HEK293T (cell line): ENCODE data around the gene MMS22L.

Experiments used
- CTCF ChIA-PET: fragments of 350-600 bp; formaldehyde crosslinking; extraction: SDS; loops from one replicate; lab custom pipeline; 2021; ENCODE audit warnings: antibody characterized with exemption, inconsistent platforms; lab: Yijun Ruan, JAX
- POLR2A ChIA-PET: fragments of 350-600 bp; formaldehyde crosslinking; extraction: SDS; loops from one replicate; lab custom pipeline; 2020; ENCODE audit warnings: antibody characterized with exemption, inconsistent platforms; lab: Yijun Ruan, JAX
- DNase-seq: peaks from one replicate; pipeline ENCODE4 v3.0.0; 2012; ENCODE audit warnings: mixed read lengths; ENCODE audit errors: extremely low spot score
- ARNT ChIP-seq: fragments of 450-650 bp; IDR thresholded peaks from 2 replicates; pipeline ENCODE4 v1.6.1; 2017; ENCODE audit warnings: mild to moderate bottlenecking
- BHLHE40 ChIP-seq: fragments of 450-650 bp; IDR thresholded peaks from 2 replicates; pipeline ENCODE4 v1.6.1; 2016; ENCODE audit warnings: mild to moderate bottlenecking, moderate library complexity, borderline replicate concordance
- CTBP1 ChIP-seq: fragments of 450-650 bp; IDR thresholded peaks from 2 replicates; pipeline ENCODE4 v1.6.1; 2016; ENCODE audit warnings: borderline replicate concordance
- ELF4 ChIP-seq: fragments of 450-650 bp; IDR thresholded peaks from 2 replicates; pipeline ENCODE4 v1.6.1; 2017; ENCODE audit warnings: antibody characterized with exemption
- FOXA1 ChIP-seq: fragments of 450-650 bp; IDR thresholded peaks from 2 replicates; pipeline ENCODE4 v1.6.1; 2016; ENCODE audit warnings: mild to moderate bottlenecking
- FOXK2 ChIP-seq: fragments of 450-650 bp; IDR thresholded peaks from 2 replicates; pipeline ENCODE4 v1.6.1; 2016; ENCODE audit warnings: mild to moderate bottlenecking
- FOXM1 ChIP-seq: fragments of 450-650 bp; IDR thresholded peaks from 2 replicates; pipeline ENCODE4 v1.6.1; 2017; ENCODE audit warnings: mild to moderate bottlenecking, borderline replicate concordance
- HDGF ChIP-seq: fragments of 450-650 bp; IDR thresholded peaks from 2 replicates; pipeline ENCODE4 v1.6.1; 2017; ENCODE audit warnings: antibody characterized with exemption, borderline replicate concordance
- L3MBTL2 ChIP-seq: fragments of 450-650 bp; conservative IDR thresholded peaks from 2 replicates; pipeline ENCODE4 v1.6.1; 2016; ENCODE audit warnings: mild to moderate bottlenecking
- LEF1 ChIP-seq: fragments of 450-650 bp; IDR thresholded peaks from 2 replicates; pipeline ENCODE4 v1.6.1; 2017; ENCODE audit warnings: mild to moderate bottlenecking, borderline replicate concordance
- NFRKB ChIP-seq: fragments of 450-650 bp; IDR thresholded peaks from 2 replicates; pipeline ENCODE4 v1.6.1; 2016; ENCODE audit warnings: mild to moderate bottlenecking, moderate library complexity
- SP1 ChIP-seq: fragments of 450-650 bp; IDR thresholded peaks from 2 replicates; pipeline ENCODE4 v1.6.1; 2017
- SUZ12 ChIP-seq: fragments of 450-650 bp; IDR thresholded peaks from 2 replicates; pipeline ENCODE4 v1.6.1; 2016; ENCODE audit warnings: mild to moderate bottlenecking
- TARDBP ChIP-seq: fragments of 450-650 bp; IDR thresholded peaks from 2 replicates; pipeline ENCODE4 v1.6.1; 2016
- ZNF384 ChIP-seq: fragments of 450-650 bp; IDR thresholded peaks from 2 replicates; pipeline ENCODE4 v1.6.1; 2016
- TF ChIP-seq, protein P1 (sequence below): fragments of 450-650 bp; IDR thresholded peaks from 2 replicates; pipeline ENCODE4 v1.6.1; 2016

Gene MMS22L

DNA sequence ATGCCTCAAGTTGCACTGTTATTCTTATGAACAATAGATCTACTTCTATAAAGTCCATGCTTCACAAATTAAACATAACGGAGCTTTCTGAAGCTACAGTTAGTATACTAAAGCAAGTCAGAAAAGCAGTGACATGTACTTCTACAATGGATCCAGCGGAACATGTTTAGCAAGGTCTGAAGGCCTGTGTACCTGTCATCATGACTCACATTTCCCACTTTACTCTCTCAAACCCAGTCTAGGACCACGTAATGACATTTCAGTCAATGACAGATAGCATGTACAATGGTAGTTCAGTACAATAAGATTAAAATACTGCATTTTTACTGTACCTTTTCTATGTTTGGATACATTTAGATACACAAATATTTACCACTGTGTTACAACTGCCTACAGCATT, 132.1 kb downstream of the MMS22L start:
- CTCF ChIA-PET: no interaction called here
- no peak for TF ChIP-seq NFRKB
- TF ChIP-seq, protein P1, sequence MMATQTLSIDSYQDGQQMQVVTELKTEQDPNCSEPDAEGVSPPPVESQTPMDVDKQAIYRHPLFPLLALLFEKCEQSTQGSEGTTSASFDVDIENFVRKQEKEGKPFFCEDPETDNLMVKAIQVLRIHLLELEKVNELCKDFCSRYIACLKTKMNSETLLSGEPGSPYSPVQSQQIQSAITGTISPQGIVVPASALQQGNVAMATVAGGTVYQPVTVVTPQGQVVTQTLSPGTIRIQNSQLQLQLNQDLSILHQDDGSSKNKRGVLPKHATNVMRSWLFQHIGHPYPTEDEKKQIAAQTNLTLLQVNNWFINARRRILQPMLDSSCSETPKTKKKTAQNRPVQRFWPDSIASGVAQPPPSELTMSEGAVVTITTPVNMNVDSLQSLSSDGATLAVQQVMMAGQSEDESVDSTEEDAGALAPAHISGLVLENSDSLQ: no peak
- no peak for TF ChIP-seq L3MBTL2
- TF ChIP-seq HDGF: no peak
- TF ChIP-seq SUZ12: no peak
- no peak for TF ChIP-seq ZNF384
- TF ChIP-seq FOXK2: no peak
- TF ChIP-seq ELF4: no peak
- TF ChIP-seq FOXA1: no peak
- TF ChIP-seq BHLHE40: no peak
- TF ChIP-seq TARDBP: no peak
- no peak for TF ChIP-seq FOXM1
- no peak for TF ChIP-seq LEF1
- TF ChIP-seq SP1: no peak
- TF ChIP-seq ARNT: no peak
- DNase-seq: no peak
- POLR2A ChIA-PET: no interaction called here

GRCh38 chr6:97147421-97147820, 135.6 kb downstream of the MMS22L start:
- ChIA-PET CTCF (no interaction called here), POLR2A (no interaction called here)
- DNase-seq: no peak
- TF ChIP-seq CTBP1 (no peak), BHLHE40 (no peak), ARNT (no peak), SUZ12 (no peak), FOXA1 (no peak), FOXM1 (no peak), TARDBP (no peak), SP1 (no peak), LEF1 (no peak), L3MBTL2 (no peak), NFRKB (no peak)
- TF ChIP-seq, protein P1: no peak

- TF ChIP-seq BHLHE40 (no peak), FOXA1 (no peak), NFRKB (no peak), SUZ12 (no peak), L3MBTL2 (no peak), FOXM1 (no peak), ZNF384 (no peak), ARNT (no peak), FOXK2 (no peak), SP1 (no peak), LEF1 (no peak), TARDBP (no peak)
- TF ChIP-seq, protein P1: no peak
- POLR2A ChIA-PET: no interaction called here
- CTCF ChIA-PET: interaction anchor here (0.7 kb wide), 1 partner anchor 252 kb away, joined by 3 read pairs; no protein-coding TSS in a partner anchor
- DNase-seq: no peak
These were observed 137.3 kb downstream of the MMS22L start for GRCh38 chr6:97145691-97146090.

DNA sequence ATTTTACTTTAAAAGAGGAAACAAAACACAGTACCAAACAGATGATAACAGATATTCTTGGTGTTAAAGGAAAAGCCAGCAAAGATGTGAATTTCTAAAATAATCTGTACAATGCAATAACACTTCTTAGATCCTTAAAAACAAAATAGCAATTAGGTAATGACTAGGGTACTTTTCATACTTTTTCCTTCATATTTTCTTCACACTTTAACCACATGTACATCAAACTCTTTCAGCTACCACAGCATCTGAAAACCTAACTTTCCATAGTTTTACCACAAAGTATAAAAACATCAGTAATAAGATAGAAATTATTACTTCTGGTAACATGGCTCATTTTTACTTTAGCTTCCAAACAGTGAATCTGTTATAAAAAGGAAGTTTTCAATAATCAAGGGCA, 141.3 kb downstream of the MMS22L start:
- ChIA-PET POLR2A (no interaction called here), CTCF (no interaction called here)
- no peak for TF ChIP-seq FOXM1
- no peak for DNase-seq

DNA sequence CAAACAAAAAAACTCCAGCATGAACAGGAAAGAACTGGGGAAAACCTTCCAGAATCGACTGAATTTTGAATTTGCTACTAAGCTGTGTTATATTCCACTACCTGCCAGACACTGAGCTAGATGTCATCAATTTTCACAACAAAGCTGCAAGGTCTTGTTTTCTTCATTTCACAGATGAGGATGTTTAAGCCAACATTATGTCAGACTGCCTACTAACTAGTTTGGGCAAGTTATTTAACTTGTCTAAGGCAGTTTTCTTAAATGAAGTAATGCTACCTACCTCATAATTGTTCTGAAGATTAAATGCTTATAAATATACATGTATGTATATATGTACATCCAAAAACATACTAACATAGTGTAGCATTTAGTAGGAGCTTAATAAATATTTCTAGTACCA, 144.4 kb downstream of the MMS22L start:
- TF ChIP-seq FOXM1: no peak
- no peak for TF ChIP-seq L3MBTL2
- no peak for TF ChIP-seq HDGF
- TF ChIP-seq LEF1: no peak
- no peak for TF ChIP-seq ZNF384
- TF ChIP-seq CTBP1: no peak
- ChIA-PET CTCF (no interaction called here), POLR2A (no interaction called here)
- DNase-seq: no peak

DNA sequence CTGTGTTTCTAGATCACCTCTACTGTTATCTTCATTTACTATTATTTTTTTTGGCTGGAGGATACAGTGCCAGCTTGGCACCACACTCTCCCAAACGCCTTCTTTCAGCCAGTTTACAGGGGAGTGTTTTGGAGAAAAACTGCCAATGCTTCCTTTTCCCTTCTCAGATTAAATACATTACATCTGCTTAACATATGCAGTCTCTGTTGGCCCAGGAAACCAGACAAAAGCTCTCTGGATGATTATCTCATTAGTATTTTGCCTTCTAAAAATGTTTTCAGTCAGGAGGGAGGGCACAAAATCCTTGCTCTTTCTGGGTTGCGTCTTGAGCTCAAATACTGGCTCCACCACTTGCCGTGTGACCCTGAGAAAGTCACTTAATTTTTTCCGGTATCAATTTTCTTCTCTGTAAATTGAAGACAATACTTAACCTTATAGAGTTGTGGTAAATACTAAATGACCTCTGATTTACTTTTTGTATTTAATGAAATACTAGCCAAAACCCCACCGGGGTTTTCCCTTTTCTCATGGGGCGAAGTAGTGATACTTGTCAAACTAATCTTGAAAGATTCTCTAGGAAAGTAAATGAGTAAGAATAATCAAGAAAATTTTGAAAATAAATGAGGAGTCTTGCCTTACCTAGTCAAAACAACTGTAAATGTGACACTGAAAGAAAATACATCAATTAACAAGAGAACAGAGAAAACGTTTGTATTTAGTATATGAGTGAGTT, 146.2 kb downstream of the MMS22L start:
- no peak for TF ChIP-seq CTBP1
- no peak for TF ChIP-seq FOXM1
- TF ChIP-seq NFRKB: no peak
- TF ChIP-seq SP1: no peak
- TF ChIP-seq ZNF384: no peak
- no peak for TF ChIP-seq ARNT
- no peak for TF ChIP-seq TARDBP
- TF ChIP-seq LEF1: no peak
- CTCF ChIA-PET: interaction anchor here (0.5 kb wide), 1 partner anchor 430 kb away, joined by 3 read pairs; no protein-coding TSS in a partner anchor
- no peak for DNase-seq
- POLR2A ChIA-PET: no interaction called here
